Neural cell (in vitro differentiated cells): ENCODE results near the gene LRBA. TPM values are rescaled to one million over a fixed set of nuclear protein-coding genes. Genes with fewer than 3 reads are reported as not detected.

Source experiments
- H2AFZ ChIP-seq: fragments of 200-600, 300-800 bp; sonication (generic), shearing (Covaris generic); 2 replicates; pipeline ENCODE4 v1.6.0; 2014; ENCODE audit warnings: low read depth, mild to moderate bottlenecking, antibody characterized with exemption, low read length, moderate library complexity
- H3F3A ChIP-seq: fragments of 200-600 bp; shearing (Covaris generic); 2 replicates; pipeline ENCODE4 v1.6.1; 2016; ENCODE audit warnings: mild to moderate bottlenecking, moderate library complexity, mixed read lengths, antibody characterized with exemption, low read length; ENCODE audit not compliant: insufficient read depth, poor library complexity, severe bottlenecking
- H3K27ac ChIP-seq: fragments of 200-600, 300-800 bp; sonication (generic), shearing (Covaris generic); 2 replicates; pipeline ENCODE4 v1.5.1; 2014; ENCODE audit warnings: mild to moderate bottlenecking, low read length, moderate library complexity
- H3K27me3 ChIP-seq: fragments of 300-800, 200-600 bp; sonication (generic), shearing (Covaris generic); 2 replicates; pipeline ENCODE4 v1.6.0; 2014; ENCODE audit warnings: mild to moderate bottlenecking, low read depth, low read length, moderate library complexity; ENCODE audit not compliant: insufficient read depth
- H3K36me3 ChIP-seq: fragments of 300-800, 200-600 bp; sonication (generic), shearing (Covaris generic); 2 replicates; pipeline ENCODE4 v1.5.1; 2014; ENCODE audit warnings: mild to moderate bottlenecking, antibody characterized with exemption, low read length, moderate library complexity; ENCODE audit not compliant: insufficient read depth
- H3K4me2 ChIP-seq: fragments of 300-800, 200-600 bp; sonication (generic), shearing (Covaris generic); 2 replicates; pipeline ENCODE4 v1.6.0; 2014; ENCODE audit warnings: mild to moderate bottlenecking, low read length
- H3K4me3 ChIP-seq: fragments of 300-800, 200-600 bp; sonication (generic), shearing (Covaris generic); 2 replicates; pipeline ENCODE4 v1.5.1; 2014; ENCODE audit warnings: mild to moderate bottlenecking, low read length, moderate library complexity
- H3K79me2 ChIP-seq: fragments of 200-600 bp; shearing (Covaris generic); replicated peaks from 2 replicates; pipeline ENCODE4 v1.6.0; 2014; ENCODE audit warnings: mild to moderate bottlenecking, low read length, moderate library complexity; ENCODE audit not compliant: insufficient read depth
- H3K9ac ChIP-seq: fragments of 300-800, 200-600 bp; sonication (generic), shearing (Covaris generic); 2 replicates; pipeline ENCODE4 v1.6.1; 2016; ENCODE audit warnings: mild to moderate bottlenecking, low read length, mixed read lengths
- H3K9me2 ChIP-seq: fragments of 200-600 bp; shearing (Covaris generic); 2 replicates; pipeline ENCODE4 v1.6.1; 2016; ENCODE audit warnings: mild to moderate bottlenecking, low read length, mixed read lengths; ENCODE audit not compliant: insufficient read depth
- H3K9me3 ChIP-seq: fragments of 200-600, 300-800 bp; sonication (generic), shearing (Covaris generic); 2 replicates; pipeline ENCODE4 v1.6.1; 2016; ENCODE audit warnings: mild to moderate bottlenecking, mixed run types, low read length, moderate library complexity, mixed read lengths
- H4K20me1 ChIP-seq: fragments of 200-600 bp; shearing (Covaris generic); 2 replicates; pipeline ENCODE4 v1.6.1; 2016; ENCODE audit warnings: mild to moderate bottlenecking, mixed run types; ENCODE audit not compliant: insufficient read depth
- EP300 ChIP-seq: fragments of 450-650 bp; conservative IDR thresholded peaks from 2 replicates; pipeline ENCODE4 v1.6.1; 2014; ENCODE audit warnings: antibody characterized with exemption, mild to moderate bottlenecking, moderate library complexity; ENCODE audit not compliant: poor library complexity, severe bottlenecking
- EZH2 ChIP-seq: fragments of 200-600, 300-800 bp; shearing (Covaris generic), sonication (generic); IDR thresholded peaks from 2 replicates; pipeline ENCODE4 v1.6.1; 2014; ENCODE audit warnings: antibody characterized with exemption, low read length, borderline replicate concordance, mild to moderate bottlenecking; ENCODE audit not compliant: insufficient read depth, poor library complexity, severe bottlenecking
- MXI1 ChIP-seq: fragments of 450-650 bp; conservative IDR thresholded peaks from 2 replicates; pipeline ENCODE4 v1.6.1; 2014; ENCODE audit warnings: antibody characterized with exemption, mild to moderate bottlenecking; ENCODE audit not compliant: poor library complexity, severe bottlenecking
- POLR2AphosphoS5 ChIP-seq: IDR thresholded peaks from 2 replicates; pipeline ENCODE4 v1.6.1; 2012
- RAD21 ChIP-seq: fragments of 450-650 bp; conservative IDR thresholded peaks from 2 replicates; pipeline ENCODE4 v1.6.1; 2014; ENCODE audit warnings: antibody characterized with exemption, mild to moderate bottlenecking, moderate library complexity
- SMC3 ChIP-seq: fragments of 450-650 bp; conservative IDR thresholded peaks from 2 replicates; pipeline ENCODE4 v1.6.1; 2014; ENCODE audit warnings: antibody characterized with exemption, mild to moderate bottlenecking, moderate library complexity; ENCODE audit not compliant: poor library complexity
- TAF1 ChIP-seq: IDR thresholded peaks from 2 replicates; pipeline ENCODE4 v1.6.1; 2012; ENCODE audit warnings: low read depth
- polyA plus RNA-seq: library from polyadenylated mRNA; depleted of rRNA; stranded (reverse); fragments of >200 nt; gene quantifications from 2 replicates; pipeline ENCODE4 v1.2.3, GENCODE V29; 2014
- TF ChIP-seq, protein P1 (sequence below): fragments of 450-650 bp; IDR thresholded peaks from 2 replicates; pipeline ENCODE4 v1.5.1; 2014; ENCODE audit warnings: antibody characterized with exemption, mild to moderate bottlenecking, moderate library complexity; ENCODE audit not compliant: poor library complexity, severe bottlenecking
- TF ChIP-seq, protein P2 (sequence below): IDR thresholded peaks from 2 replicates; pipeline ENCODE4 v1.6.1; 2012; ENCODE audit warnings: borderline replicate concordance

LRBA gene
- polyA plus RNA-seq, 1 donor from 2014 or later: 7.1 TPM

DNA sequence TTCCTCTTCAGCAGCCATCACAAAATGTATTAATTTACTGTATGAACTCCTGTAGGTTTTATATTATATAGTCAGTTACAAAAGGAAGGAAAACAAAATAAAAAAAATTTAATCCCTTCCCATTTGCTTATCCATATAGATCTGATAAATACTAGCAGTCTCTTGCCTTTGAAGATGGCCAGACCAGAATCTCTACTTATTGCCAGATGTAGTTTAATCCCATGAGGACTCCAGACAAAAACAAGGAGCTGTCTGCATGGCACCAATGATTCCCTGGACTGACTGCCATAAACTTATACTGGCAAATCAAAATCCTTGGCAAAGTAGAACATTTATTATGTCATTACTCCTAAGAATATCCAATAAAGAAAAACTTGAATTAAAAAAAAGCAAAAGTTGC lies 656.4 kb downstream of the LRBA start:
- Histone ChIP-seq H3K9me3 (no peaks in the 10 kb centered on the region), H3K4me2 (no peak overlapping the region)
- TF ChIP-seq SMC3: no peak
- TF ChIP-seq EP300: no peak
- no peak for TF ChIP-seq TAF1
- TF ChIP-seq MXI1: no peak
- TF ChIP-seq POLR2AphosphoS5: no peak

DNA sequence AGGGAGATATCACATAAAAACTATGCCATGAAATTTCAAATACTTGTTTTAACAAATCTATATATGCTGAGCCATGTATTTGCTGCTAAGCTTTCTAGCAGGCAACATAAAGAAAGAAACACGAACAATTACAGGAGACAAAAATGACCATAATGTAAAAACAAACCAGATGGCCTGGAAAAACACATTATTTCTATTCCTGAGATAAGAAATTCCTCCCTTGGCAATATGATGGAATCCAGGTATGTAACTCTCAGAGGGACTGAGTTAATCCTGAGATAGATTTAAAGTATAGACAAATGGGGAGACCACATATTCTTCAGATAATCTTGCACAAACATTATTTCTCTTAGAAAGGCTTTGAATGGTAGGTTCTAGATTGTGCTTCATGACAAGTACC lies 657.3 kb downstream of the LRBA start:
- Histone ChIP-seq H3K27me3 (peaks cover 85% of the 10 kb centered on the region), H3K9me2 (no peaks in the 10 kb centered on the region), H3K27ac (no peak overlapping the region), H4K20me1 (no peaks in the 10 kb centered on the region), H3K4me3 (no peak overlapping the region), H3F3A (no peaks in the 10 kb centered on the region), H2AFZ (no peak overlapping the region), H3K9ac (no peak overlapping the region), H3K4me2 (no peak overlapping the region), H3K9me3 (no peaks in the 10 kb centered on the region), H3K36me3 (no peaks in the 10 kb centered on the region), H3K79me2 (no peaks in the 10 kb centered on the region)
- no peak for TF ChIP-seq MXI1
- no peak for TF ChIP-seq RAD21
- TF ChIP-seq, protein P1, sequence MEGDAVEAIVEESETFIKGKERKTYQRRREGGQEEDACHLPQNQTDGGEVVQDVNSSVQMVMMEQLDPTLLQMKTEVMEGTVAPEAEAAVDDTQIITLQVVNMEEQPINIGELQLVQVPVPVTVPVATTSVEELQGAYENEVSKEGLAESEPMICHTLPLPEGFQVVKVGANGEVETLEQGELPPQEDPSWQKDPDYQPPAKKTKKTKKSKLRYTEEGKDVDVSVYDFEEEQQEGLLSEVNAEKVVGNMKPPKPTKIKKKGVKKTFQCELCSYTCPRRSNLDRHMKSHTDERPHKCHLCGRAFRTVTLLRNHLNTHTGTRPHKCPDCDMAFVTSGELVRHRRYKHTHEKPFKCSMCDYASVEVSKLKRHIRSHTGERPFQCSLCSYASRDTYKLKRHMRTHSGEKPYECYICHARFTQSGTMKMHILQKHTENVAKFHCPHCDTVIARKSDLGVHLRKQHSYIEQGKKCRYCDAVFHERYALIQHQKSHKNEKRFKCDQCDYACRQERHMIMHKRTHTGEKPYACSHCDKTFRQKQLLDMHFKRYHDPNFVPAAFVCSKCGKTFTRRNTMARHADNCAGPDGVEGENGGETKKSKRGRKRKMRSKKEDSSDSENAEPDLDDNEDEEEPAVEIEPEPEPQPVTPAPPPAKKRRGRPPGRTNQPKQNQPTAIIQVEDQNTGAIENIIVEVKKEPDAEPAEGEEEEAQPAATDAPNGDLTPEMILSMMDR: no peak
- TF ChIP-seq, protein P2, sequence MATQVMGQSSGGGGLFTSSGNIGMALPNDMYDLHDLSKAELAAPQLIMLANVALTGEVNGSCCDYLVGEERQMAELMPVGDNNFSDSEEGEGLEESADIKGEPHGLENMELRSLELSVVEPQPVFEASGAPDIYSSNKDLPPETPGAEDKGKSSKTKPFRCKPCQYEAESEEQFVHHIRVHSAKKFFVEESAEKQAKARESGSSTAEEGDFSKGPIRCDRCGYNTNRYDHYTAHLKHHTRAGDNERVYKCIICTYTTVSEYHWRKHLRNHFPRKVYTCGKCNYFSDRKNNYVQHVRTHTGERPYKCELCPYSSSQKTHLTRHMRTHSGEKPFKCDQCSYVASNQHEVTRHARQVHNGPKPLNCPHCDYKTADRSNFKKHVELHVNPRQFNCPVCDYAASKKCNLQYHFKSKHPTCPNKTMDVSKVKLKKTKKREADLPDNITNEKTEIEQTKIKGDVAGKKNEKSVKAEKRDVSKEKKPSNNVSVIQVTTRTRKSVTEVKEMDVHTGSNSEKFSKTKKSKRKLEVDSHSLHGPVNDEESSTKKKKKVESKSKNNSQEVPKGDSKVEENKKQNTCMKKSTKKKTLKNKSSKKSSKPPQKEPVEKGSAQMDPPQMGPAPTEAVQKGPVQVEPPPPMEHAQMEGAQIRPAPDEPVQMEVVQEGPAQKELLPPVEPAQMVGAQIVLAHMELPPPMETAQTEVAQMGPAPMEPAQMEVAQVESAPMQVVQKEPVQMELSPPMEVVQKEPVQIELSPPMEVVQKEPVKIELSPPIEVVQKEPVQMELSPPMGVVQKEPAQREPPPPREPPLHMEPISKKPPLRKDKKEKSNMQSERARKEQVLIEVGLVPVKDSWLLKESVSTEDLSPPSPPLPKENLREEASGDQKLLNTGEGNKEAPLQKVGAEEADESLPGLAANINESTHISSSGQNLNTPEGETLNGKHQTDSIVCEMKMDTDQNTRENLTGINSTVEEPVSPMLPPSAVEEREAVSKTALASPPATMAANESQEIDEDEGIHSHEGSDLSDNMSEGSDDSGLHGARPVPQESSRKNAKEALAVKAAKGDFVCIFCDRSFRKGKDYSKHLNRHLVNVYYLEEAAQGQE: no peak
- no peak for TF ChIP-seq TAF1
- TF ChIP-seq SMC3: no peak
- TF ChIP-seq EZH2: no peak
- TF ChIP-seq POLR2AphosphoS5: no peak
- TF ChIP-seq EP300: no peak

More for the DNA sequence above, 656.4 kb downstream of the LRBA start:
- Histone ChIP-seq H3K27ac (no peak overlapping the region), H3F3A (no peaks in the 10 kb centered on the region), H3K79me2 (no peaks in the 10 kb centered on the region), H2AFZ (no peak overlapping the region), H3K9me2 (no peaks in the 10 kb centered on the region), H3K27me3 (peaks cover 86% of the 10 kb centered on the region), H3K36me3 (no peaks in the 10 kb centered on the region), H3K4me3 (no peak overlapping the region), H3K9ac (no peak overlapping the region), H4K20me1 (no peaks in the 10 kb centered on the region)
